GM18508 (cell line): Measurements from ENCODE around the gene MX2.
A peak's percentile ranks its signal among the peaks of the same experiment; 100 is the strongest.
"Not testable (repeated sequence)": the region's sequence is repeated elsewhere in the genome, so short reads cannot be mapped to it uniquely, and the experiment has no call there.

ENCODE experiments used
- ATAC-seq: cut with Tn5 transposase; IDR thresholded peaks from one replicate; pipeline ENCODE4 v1.9.1; 2021; ENCODE audit warnings: moderate number of reproducible peaks; ENCODE audit not compliant: insufficient read depth, unreplicated experiment

Gene MX2

DNA sequence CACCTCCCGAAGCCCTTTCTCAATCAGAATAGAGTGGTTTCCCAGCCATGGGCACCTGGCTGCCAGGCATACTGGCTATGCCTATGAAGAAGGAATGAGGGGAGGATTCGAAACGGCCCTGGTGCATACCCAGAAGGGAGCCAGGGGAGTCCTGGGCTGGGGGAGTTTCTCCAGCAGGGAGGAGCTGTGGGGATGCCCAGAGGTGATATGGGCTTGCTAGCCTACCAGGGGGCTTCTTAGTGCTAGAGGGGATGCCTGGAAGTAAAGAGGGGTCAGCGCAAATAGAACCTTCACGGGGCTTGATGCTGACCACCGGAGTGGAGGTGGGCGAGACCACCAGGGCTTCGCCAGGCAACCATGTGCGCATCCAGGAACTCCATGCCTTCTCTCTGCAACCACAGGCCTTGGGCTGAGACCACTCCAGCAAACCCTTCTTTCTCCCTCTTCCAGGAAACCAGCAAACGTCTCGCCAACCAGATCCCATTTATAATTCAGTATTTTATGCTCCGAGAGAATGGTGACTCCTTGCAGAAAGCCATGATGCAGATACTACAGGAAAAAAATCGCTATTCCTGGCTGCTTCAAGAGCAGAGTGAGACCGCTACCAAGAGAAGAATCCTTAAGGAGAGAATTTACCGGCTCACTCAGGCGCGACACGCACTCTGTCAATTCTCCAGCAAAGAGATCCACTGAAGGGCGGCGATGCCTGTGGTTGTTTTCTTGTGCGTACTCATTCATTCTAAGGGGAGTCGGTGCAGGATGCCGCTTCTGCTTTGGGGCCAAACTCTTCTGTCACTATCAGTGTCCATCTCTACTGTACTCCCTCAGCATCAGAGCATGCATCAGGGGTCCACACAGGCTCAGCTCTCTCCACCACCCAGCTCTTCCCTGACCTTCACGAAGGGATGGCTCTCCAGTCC lies 46.0 kb downstream of the MX2 start:
- ATAC-seq, result no peak

GRCh38 chr21:41410361-41410760 lies 48.5 kb downstream of the MX2 start:
- ATAC-seq, result no peak

DNA sequence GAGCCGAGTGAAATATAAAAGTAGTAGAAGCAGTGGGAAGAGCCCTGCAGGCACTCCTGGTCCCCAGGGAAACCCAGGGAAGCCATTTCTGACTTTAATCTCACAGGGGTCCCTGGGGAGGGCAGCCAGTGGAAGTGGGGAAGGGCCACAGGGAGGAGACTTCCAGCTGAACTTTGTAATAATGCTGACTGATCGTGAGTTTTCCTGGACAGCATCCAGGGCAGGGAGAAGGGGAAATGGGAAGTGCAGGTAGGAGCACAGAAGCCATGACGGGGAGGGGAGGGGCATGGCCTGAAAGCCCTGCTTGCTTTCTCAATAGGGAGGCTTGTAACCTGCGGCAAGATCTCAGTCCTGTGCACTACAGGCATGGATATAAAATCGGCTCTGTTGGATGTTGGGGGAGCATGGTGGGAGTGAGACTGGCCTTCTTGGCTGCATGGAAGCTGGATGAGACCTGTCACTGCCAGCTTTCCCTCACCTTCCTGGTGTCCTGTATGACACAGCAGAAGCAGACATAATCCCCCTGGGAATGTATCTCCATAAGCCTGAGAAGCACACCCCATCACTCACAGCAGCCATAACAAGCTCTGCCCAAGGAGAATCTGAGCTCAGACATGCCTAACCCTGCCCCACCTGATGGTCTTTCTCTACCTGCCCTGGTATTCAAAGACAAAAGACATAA lies 49.1 kb downstream of the MX2 start:
- ATAC-seq, result no peak

- no peak for ATAC-seq
Observed at GRCh38 chr21:41411449-41412089, 49.7 kb downstream of the MX2 start.

- not testable (repeated sequence) for ATAC-seq
Observed at GRCh38 chr21:41417505-41417904, 55.7 kb downstream of the MX2 start.

DNA sequence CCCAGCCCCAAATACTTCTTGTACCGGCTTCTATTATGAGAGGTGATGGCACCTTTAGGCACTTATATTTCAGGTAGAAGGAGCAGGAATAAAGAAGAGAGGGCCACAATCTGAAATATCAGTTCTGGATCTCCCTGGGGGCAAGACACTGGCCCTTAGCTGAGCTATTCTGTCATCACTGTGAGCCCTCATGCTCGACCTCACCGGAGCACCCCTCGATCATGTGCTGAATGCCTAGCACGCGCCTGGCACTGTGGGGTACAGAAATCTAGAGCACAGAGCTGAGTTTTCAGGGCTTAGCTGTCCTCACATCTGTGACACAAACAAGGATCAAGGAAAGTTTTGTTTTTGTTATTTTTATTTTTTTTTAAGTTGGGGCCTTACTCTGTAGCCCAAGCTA lies 56.6 kb downstream of the MX2 start:
- ATAC-seq, result no peak

- ATAC-seq, result no peak
Observed at GRCh38 chr21:41418956-41419680, 57.3 kb downstream of the MX2 start.

- ATAC-seq, result peak; percentile 60
Observed at GRCh38 chr21:41419921-41420862, 58.4 kb downstream of the MX2 start.

GRCh38 chr21:41420998-41421397 lies 59.2 kb downstream of the MX2 start:
- not testable (repeated sequence) for ATAC-seq

- no peak for ATAC-seq
Observed at GRCh38 chr21:41422546-41423304, 60.9 kb downstream of the MX2 start.

- not testable (repeated sequence) for ATAC-seq
Observed at GRCh38 chr21:41423305-41423636, 61.4 kb downstream of the MX2 start.

GRCh38 chr21:41425588-41425953 lies 63.7 kb downstream of the MX2 start:
- no peak for ATAC-seq

- peak; percentile 55 for ATAC-seq
Observed at GRCh38 chr21:41425954-41426675, 64.3 kb downstream of the MX2 start, which contains the start of gene MX1. TSS of gene MX1 (plus strand) at chr21:41426239. CDS start at chr21:41432071, 5,832 bp downstream.

DNA sequence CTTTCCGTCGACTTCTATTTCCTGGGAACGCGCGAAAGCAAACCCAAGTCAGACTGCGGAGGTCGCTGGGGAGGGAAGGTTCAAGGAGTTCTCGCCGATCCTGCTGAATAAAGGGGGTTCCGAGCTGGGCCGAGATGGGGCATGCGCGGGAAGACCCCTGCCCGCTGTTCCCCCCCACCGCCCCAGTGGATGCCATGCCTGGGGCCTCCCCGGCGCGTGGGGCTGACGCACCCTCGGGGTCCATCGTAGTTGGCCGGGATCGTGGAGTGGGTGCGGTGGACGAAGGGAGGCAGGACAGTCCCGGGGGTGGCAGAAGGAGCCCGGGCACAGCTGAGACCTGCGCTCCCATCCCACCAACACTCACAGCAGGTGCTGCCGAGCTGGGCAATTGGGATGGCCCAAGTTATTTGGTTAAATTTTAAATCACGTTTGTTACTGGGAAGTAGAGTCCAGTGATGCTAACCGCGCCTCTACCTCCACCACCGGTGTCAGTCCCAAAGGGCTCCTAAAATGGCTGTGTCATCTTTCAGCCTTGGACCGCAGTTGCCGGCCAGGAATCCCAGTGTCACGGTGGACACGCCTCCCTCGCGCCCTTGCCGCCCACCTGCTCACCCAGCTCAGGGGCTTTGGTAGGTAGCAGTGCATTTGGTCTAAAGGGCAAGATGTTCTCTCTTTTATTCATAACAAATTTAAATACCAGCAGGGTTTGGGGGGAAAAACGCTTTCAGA lies 65.0 kb downstream of the MX2 start:
- no peak for ATAC-seq

GRCh38 chr21:41427556-41427955 lies 65.7 kb downstream of the MX2 start:
- no peak for ATAC-seq

GRCh38 chr21:41428311-41428710 lies 66.5 kb downstream of the MX2 start:
- ATAC-seq, result no peak

GRCh38 chr21:41428847-41429246 lies 67.0 kb downstream of the MX2 start:
- ATAC-seq, result no peak
